Right cardiac atrium (tissue), 5 donors: Measurements from ENCODE around the gene HOXC13. TPM values are rescaled to one million over a fixed set of nuclear protein-coding genes. Genes with fewer than 3 reads are reported as not detected.

ENCODE experiments used
- ATAC-seq, 2 donors: fragments of 200-7000 bp; cut with Tn5 transposase; one replicate each; pipeline versions ENCODE4 v1.8.0 to v1.9.1; 2020; ENCODE audit warnings: moderate library complexity in 2 of 2, mild to moderate bottlenecking in 1 of 2
- DNase-seq, 3 donors: peaks; one replicate each; pipeline ENCODE4 v3.0.0-alpha.2; 2020
- H3K27ac ChIP-seq: one replicate; pipeline ENCODE4 v1.5.1; 2013; ENCODE audit warnings: mild to moderate bottlenecking, low read length, control low read depth, moderate library complexity
- H3K27me3 ChIP-seq: one replicate; pipeline ENCODE4 v1.6.1; 2013; ENCODE audit not compliant: control insufficient read depth, insufficient read depth
- H3K4me1 ChIP-seq: one replicate; pipeline ENCODE4 v1.6.1; 2013; ENCODE audit warnings: low read length; ENCODE audit not compliant: control insufficient read depth, insufficient read depth
- H3K4me3 ChIP-seq: one replicate; pipeline ENCODE4 v1.5.1; 2013; ENCODE audit warnings: low read length, control low read depth
- H3K9me3 ChIP-seq: one replicate; pipeline ENCODE4 v1.6.1; 2013; ENCODE audit warnings: low read length; ENCODE audit not compliant: control insufficient read depth
- WGBS: extraction: QIAGEN DNeasy Blood & Tissue Kit; methylation state at CpG from one replicate; pipeline ENCODE4 v1.1.7; 2013; 5-methylcytosine and 5-hydroxymethylcytosine counted together
- intact Hi-C, 4 donors: fragments of 100-400 bp; cut with DNase I; formaldehyde crosslinking; loops; one replicate each; pipeline versions ENCODE4 v1.11.0 to v1.14.0; 2022 to 2023
- polyA plus RNA-seq: library from polyadenylated mRNA; stranded (reverse); fragments of 200-250 nt; gene quantifications from one replicate; pipeline ENCODE4 v1.2.3, GENCODE V29; 2013
- total RNA-seq, 4 donors: library from RNA; stranded (reverse); fragmentation: NEBNext Ultra II Directional; extraction: Animal tissue kit (Norgen Biotek cat#: 25700); gene quantifications; one replicate each; pipeline ENCODE4 v1.2.1, GENCODE V29; 2021
- donor health status: healthy with polysubstance abuse.
- donor health status: DM: no; HTN: yes; CAD: no.
- donor health status: DM: no; HTN: no; CAD: no.
- donor health status: DM: no; HTN: yes; CAD: no; lungs with severe emphysema.
- donor health status: DM: yes; HTN: yes; CAD: no.

The HOXC13 gene
- total and polyA plus RNA-seq, 5 donors: not detected

- H3K27me3 ChIP-seq: peaks cover 2% of the 10 kb centered on the region
- no peak overlapping the region for H3K27ac ChIP-seq
- intact Hi-C loops: no loop called here
- DNase-seq (no peak), ATAC-seq (no peak)
- no peaks in the 10 kb centered on the region for H3K4me1 ChIP-seq
- H3K9me3 ChIP-seq: no peaks in the 10 kb centered on the region
- WGBS: 4% methylated on average over 47 of the region's 47 CpGs
- no peak overlapping the region for H3K4me3 ChIP-seq
Measured at GRCh38 chr12:53951577-53952334, 13.1 kb downstream of the HOXC13 start.

GRCh38 chr12:53952335-53952694 is 13.7 kb downstream of the HOXC13 start:
- no peak overlapping the region for H3K27ac ChIP-seq
- H3K27me3 ChIP-seq: no peaks in the 10 kb centered on the region
- ATAC-seq (no peak), DNase-seq (no peak)
- WGBS: 15% methylated on average over 13 of the region's 13 CpGs
- no peaks in the 10 kb centered on the region for H3K9me3 ChIP-seq
- no peak overlapping the region for H3K4me3 ChIP-seq
- intact Hi-C loops: no loop called here
- H3K4me1 ChIP-seq: no peaks in the 10 kb centered on the region

GRCh38 chr12:53952871-53953734 is 14.5 kb downstream of the HOXC13 start:
- H3K27me3 ChIP-seq: no peaks in the 10 kb centered on the region
- H3K4me3 ChIP-seq: no peak overlapping the region
- intact Hi-C loops: no loop called here
- H3K4me1 ChIP-seq: no peaks in the 10 kb centered on the region
- ATAC-seq (no peak), DNase-seq (no peak)
- WGBS: 6% methylated on average over 38 of the region's 38 CpGs
- H3K9me3 ChIP-seq: no peaks in the 10 kb centered on the region
- H3K27ac ChIP-seq: no peak overlapping the region

GRCh38 chr12:53953831-53954693 is 15.4 kb downstream of the HOXC13 start:
- Histone ChIP-seq H3K27me3 (no peaks in the 10 kb centered on the region), H3K4me1 (no peaks in the 10 kb centered on the region), H3K27ac (no peak overlapping the region), H3K9me3 (no peaks in the 10 kb centered on the region), H3K4me3 (no peak overlapping the region)
- WGBS: 7% methylated on average over 19 of the region's 19 CpGs
- DNase-seq (no peak), ATAC-seq (no peak)
- intact Hi-C loops: no loop called here

GRCh38 chr12:53954694-53955035 is 16.0 kb downstream of the HOXC13 start, which contains the start of gene HOXC12:
Gene HOXC12 (plus strand): TSS chr12:53954903. CDS start chr12:53954930, 27 bp downstream.
- DNase-seq: no peak
- Histone ChIP-seq H3K4me3 (no peak within 1 kb of the TSS), H3K9me3 (no peaks in the 10 kb centered on the region), H3K27ac (no peak within 1 kb of the TSS), H3K27me3 (no peaks in the 10 kb centered on the region), H3K4me1 (no peaks in the 10 kb centered on the region)
- intact Hi-C loops: no loop called here
- WGBS: 2% methylated on average over 20 of the region's 20 CpGs
- ATAC-seq: no peak

- intact Hi-C loops: no loop called here
- no peaks in the 10 kb centered on the region for H3K4me1 ChIP-seq
- no peaks in the 10 kb centered on the region for H3K9me3 ChIP-seq
- H3K4me3 ChIP-seq: no peak overlapping the region
- no peak for ATAC-seq
- no peak overlapping the region for H3K27ac ChIP-seq
- WGBS: 3% methylated on average over 86 of the region's 86 CpGs
- DNase-seq: no peak
- no peaks in the 10 kb centered on the region for H3K27me3 ChIP-seq
Measured at GRCh38 chr12:53955036-53955775, 16.6 kb downstream of the HOXC13 start.

- ATAC-seq: no peak
- WGBS: 7% methylated on average over 10 of the region's 10 CpGs
- no peaks in the 10 kb centered on the region for H3K4me1 ChIP-seq
- no peak overlapping the region for H3K27ac ChIP-seq
- intact Hi-C loops: no loop called here
- no peaks in the 10 kb centered on the region for H3K9me3 ChIP-seq
- no peak overlapping the region for H3K4me3 ChIP-seq
- no peak for DNase-seq
- no peaks in the 10 kb centered on the region for H3K27me3 ChIP-seq
Measured at GRCh38 chr12:53955776-53956250, 17.2 kb downstream of the HOXC13 start.

GRCh38 chr12:53956251-53956887 is 17.7 kb downstream of the HOXC13 start:
- DNase-seq (no peak), ATAC-seq (no peak)
- Histone ChIP-seq H3K4me1 (no peaks in the 10 kb centered on the region), H3K27ac (no peak overlapping the region), H3K9me3 (no peaks in the 10 kb centered on the region), H3K27me3 (no peaks in the 10 kb centered on the region), H3K4me3 (no peak overlapping the region)
- intact Hi-C loops: no loop called here
- 8% methylated on average over 25 of the region's 25 CpGs for whole genome bisulfite sequencing

GRCh38 chr12:53956914-53957536 is 18.4 kb downstream of the HOXC13 start:
- no peak for ATAC-seq
- intact Hi-C loops: no loop called here
- WGBS: 12% methylated on average over 11 of the region's 11 CpGs
- no peak for DNase-seq
- H3K27me3 ChIP-seq: no peaks in the 10 kb centered on the region
- H3K27ac ChIP-seq: no peak overlapping the region
- H3K9me3 ChIP-seq: no peaks in the 10 kb centered on the region
- no peaks in the 10 kb centered on the region for H3K4me1 ChIP-seq
- H3K4me3 ChIP-seq: no peak overlapping the region

- no peak for ATAC-seq
- Histone ChIP-seq H3K27me3 (no peaks in the 10 kb centered on the region), H3K4me1 (no peaks in the 10 kb centered on the region), H3K9me3 (no peaks in the 10 kb centered on the region), H3K27ac (no peak overlapping the region), H3K4me3 (no peak overlapping the region)
- intact Hi-C loops: no loop called here
- WGBS: 8% methylated on average over 3 of the region's 3 CpGs
- DNase-seq: no peak
Measured at GRCh38 chr12:53958128-53958527, 19.5 kb downstream of the HOXC13 start.
